Measurements from ENCODE around the gene MCM3.
A peak's percentile ranks its signal among the peaks of the same experiment; 100 is the strongest.

Gene MCM3

DNA sequence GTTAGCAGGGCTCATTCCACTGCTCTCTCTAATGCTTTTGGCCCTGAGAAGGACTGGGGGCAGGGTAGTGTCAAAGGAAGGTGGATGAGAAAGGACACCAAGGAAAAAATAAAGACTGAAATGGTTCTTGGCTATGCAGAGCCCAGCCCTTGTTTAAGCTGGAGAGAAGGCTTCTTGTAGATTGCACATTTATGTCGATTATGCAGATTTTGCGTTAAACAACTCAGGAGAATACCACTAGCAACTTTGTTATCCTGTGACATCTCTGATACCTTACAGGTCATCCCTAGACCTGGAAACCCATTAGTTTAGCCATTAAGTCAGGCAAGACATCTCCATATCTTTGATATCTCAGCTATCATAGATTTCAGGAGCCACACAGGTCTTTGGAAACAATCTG lies 29.1 kb downstream of the MCM3 start:
- DNase-seq (ENCODE audit: low read depth), result no peak
- TF ChIP-seq, protein P1, sequence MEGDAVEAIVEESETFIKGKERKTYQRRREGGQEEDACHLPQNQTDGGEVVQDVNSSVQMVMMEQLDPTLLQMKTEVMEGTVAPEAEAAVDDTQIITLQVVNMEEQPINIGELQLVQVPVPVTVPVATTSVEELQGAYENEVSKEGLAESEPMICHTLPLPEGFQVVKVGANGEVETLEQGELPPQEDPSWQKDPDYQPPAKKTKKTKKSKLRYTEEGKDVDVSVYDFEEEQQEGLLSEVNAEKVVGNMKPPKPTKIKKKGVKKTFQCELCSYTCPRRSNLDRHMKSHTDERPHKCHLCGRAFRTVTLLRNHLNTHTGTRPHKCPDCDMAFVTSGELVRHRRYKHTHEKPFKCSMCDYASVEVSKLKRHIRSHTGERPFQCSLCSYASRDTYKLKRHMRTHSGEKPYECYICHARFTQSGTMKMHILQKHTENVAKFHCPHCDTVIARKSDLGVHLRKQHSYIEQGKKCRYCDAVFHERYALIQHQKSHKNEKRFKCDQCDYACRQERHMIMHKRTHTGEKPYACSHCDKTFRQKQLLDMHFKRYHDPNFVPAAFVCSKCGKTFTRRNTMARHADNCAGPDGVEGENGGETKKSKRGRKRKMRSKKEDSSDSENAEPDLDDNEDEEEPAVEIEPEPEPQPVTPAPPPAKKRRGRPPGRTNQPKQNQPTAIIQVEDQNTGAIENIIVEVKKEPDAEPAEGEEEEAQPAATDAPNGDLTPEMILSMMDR (IDR thresholded peaks at IDR 0.05; ENCODE audit: insufficient read depth, low read depth, low read length, missing control alignments), result no peak

DNA sequence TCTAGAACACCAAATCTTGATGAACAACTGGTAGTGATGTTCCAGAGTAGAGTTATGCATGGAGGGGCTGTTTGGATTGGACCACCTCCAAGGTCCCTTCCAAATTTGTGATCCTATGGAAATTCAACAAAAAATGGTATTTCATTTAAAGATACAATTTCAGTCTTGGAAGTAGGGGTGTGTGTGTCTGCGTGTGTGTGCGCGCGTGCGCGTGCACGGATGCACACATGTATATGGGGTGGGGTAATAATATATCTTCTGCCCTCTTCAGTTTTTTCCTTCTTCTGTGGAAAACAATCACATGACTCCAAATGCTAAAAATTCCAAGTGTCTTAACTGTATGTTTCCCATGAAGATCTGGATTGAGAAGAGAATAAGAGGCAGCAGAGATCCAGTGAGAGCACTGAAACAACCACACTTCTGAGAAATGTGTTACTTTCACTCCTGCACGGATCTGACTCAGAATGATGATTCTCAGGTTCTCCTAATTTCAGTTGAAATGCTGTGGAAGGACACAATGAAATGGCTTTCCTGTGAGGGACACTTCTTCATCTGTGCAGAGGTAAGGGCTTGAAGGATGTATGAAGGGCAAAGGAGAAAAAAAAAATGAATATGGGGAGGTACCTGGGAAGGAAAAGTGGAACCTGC lies 29.7 kb downstream of the MCM3 start:
- no peak overlapping the region for H3K4me3 ChIP-seq (ENCODE audit: low read length)
- no peak for DNase-seq (ENCODE audit: low read depth)

More for the DNA sequence above, 29.1 kb downstream of the MCM3 start:
- H3K4me3 ChIP-seq (ENCODE audit: low read length), result no peak overlapping the region

GRCh38 chr6:52253494-52253893 lies 31.0 kb downstream of the MCM3 start:
- peak; percentile 12 for DNase-seq (ENCODE audit: low read depth)
- TF ChIP-seq, protein P1 (IDR thresholded peaks at IDR 0.05; ENCODE audit: insufficient read depth, low read depth, low read length, missing control alignments), result no peak
- no peak overlapping the region for H3K4me3 ChIP-seq (ENCODE audit: low read length)

More for the DNA sequence above, 29.7 kb downstream of the MCM3 start:
- TF ChIP-seq, protein P1 (IDR thresholded peaks at IDR 0.05; ENCODE audit: insufficient read depth, low read depth, low read length, missing control alignments), result no peak

- DNase-seq (ENCODE audit: low read depth), result no peak
- no peak overlapping the region for H3K4me3 ChIP-seq (ENCODE audit: low read length)
- TF ChIP-seq, protein P1 (IDR thresholded peaks at IDR 0.05; ENCODE audit: insufficient read depth, low read depth, low read length, missing control alignments), result no peak
Measured at GRCh38 chr6:52251113-52251512, 33.4 kb downstream of the MCM3 start.

GRCh38 chr6:52249078-52249477 lies 35.5 kb downstream of the MCM3 start:
- TF ChIP-seq, protein P1 (IDR thresholded peaks at IDR 0.05; ENCODE audit: insufficient read depth, low read depth, low read length, missing control alignments), result no peak
- no peak for DNase-seq (ENCODE audit: low read depth)
- no peak overlapping the region for H3K4me3 ChIP-seq (ENCODE audit: low read length)

DNA sequence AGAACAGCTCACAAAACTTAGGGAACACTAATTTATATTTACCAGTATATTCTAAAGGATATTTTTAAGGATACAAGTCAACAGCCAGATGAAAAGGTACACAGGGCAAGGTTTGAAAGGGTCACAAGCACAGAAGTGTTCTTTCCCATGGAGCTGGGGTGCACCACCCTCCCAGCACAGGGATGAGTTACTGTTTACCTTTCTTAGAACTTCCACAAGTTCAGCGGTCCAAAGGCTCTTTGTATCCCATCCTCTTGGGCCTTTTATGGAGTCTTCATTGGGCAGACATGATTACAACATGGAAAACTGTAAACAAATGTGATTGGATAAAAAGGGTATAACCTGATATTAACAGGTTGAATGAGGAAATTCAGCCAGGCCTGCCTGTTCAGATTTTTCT lies 39.1 kb downstream of the MCM3 start:
- DNase-seq (ENCODE audit: low read depth), result no peak
- TF ChIP-seq, protein P1 (IDR thresholded peaks at IDR 0.05; ENCODE audit: insufficient read depth, low read depth, low read length, missing control alignments), result no peak
- H3K4me3 ChIP-seq (ENCODE audit: low read length), result no peak overlapping the region

DNA sequence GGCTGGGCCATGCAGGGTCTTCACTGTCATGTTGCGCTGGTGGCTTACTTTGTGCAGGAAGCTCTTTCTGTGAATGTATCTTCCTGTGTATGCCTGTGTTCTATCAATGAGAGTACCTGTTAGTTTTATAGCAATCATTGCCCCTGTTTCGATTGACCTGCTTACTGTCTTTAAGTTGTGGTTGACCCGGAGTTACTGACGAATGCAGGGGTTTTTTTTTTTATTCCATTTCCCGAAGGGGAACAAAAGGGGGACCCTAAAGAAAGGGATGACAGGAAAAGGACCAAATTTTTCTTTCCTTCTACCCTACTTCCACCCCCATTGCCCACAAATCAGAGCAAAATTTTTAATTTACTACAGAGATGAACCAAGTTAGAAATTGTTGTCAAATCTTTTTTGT lies 40.1 kb downstream of the MCM3 start, which contains the start of gene IL17F:
TSS of gene IL17F (minus strand) at position 101 of the 400 bp plus-strand sequence. CDS start at position 30, 71 bp downstream.
- TF ChIP-seq, protein P1 (IDR thresholded peaks at IDR 0.05; ENCODE audit: insufficient read depth, low read depth, low read length, missing control alignments), result no peak
- no peak for DNase-seq (ENCODE audit: low read depth)
- H3K4me3 ChIP-seq (ENCODE audit: low read length), result no peak within 1 kb of the TSS

Measured in epithelial cell of esophagus (primary cell).